CD8-positive, alpha-beta memory T cell (primary cell): Measurements from ENCODE around the gene ZNF136. TPM values are rescaled to one million over a fixed set of nuclear protein-coding genes. Genes with fewer than 3 reads are reported as not detected.

Source experiments
- CTCF ChIA-PET: fragments of 350-600 bp; sonication (Branson Sonifier 250); formaldehyde crosslinking; loops from one replicate; lab custom pipeline; 2021; ENCODE audit warnings: antibody characterized with exemption; lab: Charles Lee
- POLR2A ChIA-PET: fragments of 350-600 bp; sonication (Branson Sonifier 250); formaldehyde crosslinking; loops from one replicate; lab custom pipeline; 2021; ENCODE audit warnings: antibody characterized with exemption; lab: Charles Lee
- DNase-seq, 5 donors: peaks; one replicate each; pipeline versions ENCODE4 v3.0.0 to v3.0.0-alpha.2; 2020 to 2022; ENCODE audit warnings: mixed read lengths in 1 of 5
- H3K27ac ChIP-seq: one replicate; pipeline ENCODE4 v1.7.0; 2013; ENCODE audit warnings: low read depth, mild to moderate bottlenecking, low read length, moderate library complexity
- H3K27me3 ChIP-seq: 2 replicates; pipeline ENCODE4 v1.7.0; 2013; ENCODE audit warnings: low read length, mild to moderate bottlenecking; ENCODE audit not compliant: insufficient read depth, poor library complexity, severe bottlenecking
- H3K36me3 ChIP-seq: 2 replicates; pipeline ENCODE4 v1.7.0; 2013; ENCODE audit warnings: mild to moderate bottlenecking, low read length, moderate library complexity; ENCODE audit not compliant: insufficient read depth
- H3K4me1 ChIP-seq: 2 replicates; pipeline ENCODE4 v1.7.0; 2013; ENCODE audit warnings: mild to moderate bottlenecking, low read length, moderate library complexity; ENCODE audit not compliant: insufficient read depth
- H3K4me3 ChIP-seq: 2 replicates; pipeline ENCODE4 v1.7.0; 2013; ENCODE audit warnings: mild to moderate bottlenecking, low read length
- H3K9me3 ChIP-seq: 2 replicates; pipeline ENCODE4 v1.7.0; 2013; ENCODE audit warnings: mild to moderate bottlenecking, low read length
- H3K27ac Mint-ChIP-seq, 8 donors: one replicate each; pipeline ENCODE4 v1.8.0; 2020 to 2021; ENCODE audit warnings: mixed read lengths in 8 of 8, mild to moderate bottlenecking in 6 of 8, inconsistent platforms in 3 of 8, moderate library complexity in 3 of 8
- H3K27me3 Mint-ChIP-seq, 2 donors: one replicate each; pipeline ENCODE4 v1.8.0; 2020 to 2021; ENCODE audit warnings: mixed read lengths in 2 of 2, mild to moderate bottlenecking in 1 of 2, moderate library complexity in 1 of 2
- H3K36me3 Mint-ChIP-seq, 3 donors: one replicate each; pipeline ENCODE4 v1.8.0; 2020 to 2021; ENCODE audit warnings: mixed read lengths in 3 of 3, inconsistent platforms in 1 of 3, mild to moderate bottlenecking in 1 of 3
- H3K4me1 Mint-ChIP-seq, 3 donors: one replicate each; pipeline ENCODE4 v1.8.0; 2020 to 2021; ENCODE audit warnings: mixed read lengths in 3 of 3, inconsistent platforms in 1 of 3, mild to moderate bottlenecking in 1 of 3
- H3K4me3 Mint-ChIP-seq, 7 donors: one replicate each; pipeline ENCODE4 v1.8.0; 2020 to 2021; ENCODE audit warnings: mixed read lengths in 7 of 7, mild to moderate bottlenecking in 6 of 7, moderate library complexity in 4 of 7, inconsistent platforms in 2 of 7
- H3K9me3 Mint-ChIP-seq, 5 donors: one replicate each; pipeline ENCODE4 v1.8.0; 2020 to 2022; ENCODE audit warnings: mixed read lengths in 5 of 5, mild to moderate bottlenecking in 3 of 5, moderate library complexity in 2 of 5, inconsistent platforms in 1 of 5
- polyA plus RNA-seq: library from polyadenylated mRNA; unstranded; fragments of 300-500 nt; fragmentation: Illumina TruSeq; gene quantifications from one replicate; pipeline ENCODE4 v1.2.3, GENCODE V29; 2021
- total RNA-seq, 2 experiments: library from RNA; stranded (reverse); gene quantifications; one replicate each; pipeline ENCODE4 v1.2.3, GENCODE V29; 2021

ZNF136 gene
- total RNA-seq (10 to 100 TPM; 13.0 to 16.0 TPM), polyA plus RNA-seq (17.4 TPM)

- Histone ChIP-seq H3K27me3 (no peaks in the 10 kb centered on the region), H3K9me3 (no peaks in the 10 kb centered on the region), H3K36me3 (no peaks in the 10 kb centered on the region), H3K4me1 (peaks cover 24% of the 10 kb centered on the region), H3K4me3 (peak within 1 kb of the TSS; percentile 69), H3K27ac (peak within 1 kb of the TSS; percentile 90)
- Mint-ChIP-seq H3K4me1 (peaks cover 41 to 53% (median 51%) of the 10 kb centered on the region in 3 donors), H3K36me3 (peaks cover 0 to 28% (median 7%) of the 10 kb centered on the region in 3 donors), H3K4me3 (peak within 1 kb of the TSS; percentile 86 to 100 (median 97)), H3K27me3 (peaks cover 0 to under 1% of the 10 kb centered on the region in 2 donors), H3K27ac (peak within 1 kb of the TSS; percentile 66 to 100 (median 99)), H3K9me3 (peaks cover 0 to 3% (median 0%) of the 10 kb centered on the region in 5 donors)
- DNase-seq, result peak; percentile 88 to 96 (median 90)
- ChIA-PET POLR2A (interaction anchor here (0.5 to 1.5 kb wide), 6 partner anchors 14 to 727 kb away, joined by 3 to 12 read pairs (median 4); partner anchors contain the start of genes GCDH and ZNF563), CTCF (interaction anchor here (0.6 to 2.1 kb wide), 7 partner anchors 15 to 283 kb away, joined by 3 to 12 read pairs (median 3); partner anchors contain the start of genes ZNF20 and ZNF442)
Measured at GRCh38 chr19:12162882-12163806, at the start of gene ZNF136. Gene ZNF136 (plus strand): TSS chr19:12163096. CDS start chr19:12163204, 108 bp downstream.

GRCh38 chr19:12113121-12113520 lies 49.8 kb upstream of the ZNF136 start:
- DNase-seq, result no peak
- Histone ChIP-seq H3K36me3 (no peaks in the 10 kb centered on the region), H3K27ac (no peak overlapping the region), H3K4me1 (no peaks in the 10 kb centered on the region), H3K4me3 (no peak overlapping the region), H3K27me3 (no peaks in the 10 kb centered on the region), H3K9me3 (no peaks in the 10 kb centered on the region)
- peaks cover 0 to 2% of the 10 kb centered on the region in 2 donors for H3K27me3 Mint-ChIP-seq
- no peaks in the 10 kb centered on the region for H3K4me1 Mint-ChIP-seq
- H3K4me3 Mint-ChIP-seq, result no peak overlapping the region
- peaks cover 0 to 20% (median 4%) of the 10 kb centered on the region in 5 donors for H3K9me3 Mint-ChIP-seq
- no peaks in the 10 kb centered on the region for H3K36me3 Mint-ChIP-seq
- ChIA-PET POLR2A (no interaction called here), CTCF (no interaction called here)
- H3K27ac Mint-ChIP-seq, result no peak overlapping the region

- Mint-ChIP-seq H3K4me1 (no peaks in the 10 kb centered on the region), H3K9me3 (peaks cover 0 to 11% (median under 1%) of the 10 kb centered on the region in 5 donors), H3K4me3 (no peak overlapping the region), H3K27ac (no peak overlapping the region), H3K36me3 (no peaks in the 10 kb centered on the region), H3K27me3 (no peaks in the 10 kb centered on the region)
- H3K4me1 ChIP-seq, result no peaks in the 10 kb centered on the region
- no peaks in the 10 kb centered on the region for H3K27me3 ChIP-seq
- H3K27ac ChIP-seq, result no peak overlapping the region
- H3K36me3 ChIP-seq, result no peaks in the 10 kb centered on the region
- no peaks in the 10 kb centered on the region for H3K9me3 ChIP-seq
- no peak for DNase-seq
- CTCF ChIA-PET, result interaction anchor here (0.8 kb wide), 1 partner anchor 32 kb away, joined by 3 read pairs; no protein-coding TSS in a partner anchor
- POLR2A ChIA-PET, result no interaction called here
- H3K4me3 ChIP-seq, result no peak overlapping the region
Measured at GRCh38 chr19:12117201-12117970, 45.5 kb upstream of the ZNF136 start.

- ChIA-PET CTCF (interaction anchor here (0.7 to 1.6 kb wide), 2 partner anchors 23 to 202 kb away, joined by 3 to 5 read pairs; partner anchors contain the start of gene ZNF700), POLR2A (no interaction called here)
- H3K9me3 Mint-ChIP-seq, result peaks cover 6 to 27% (median 25%) of the 10 kb centered on the region in 5 donors
- H3K27ac Mint-ChIP-seq, result peak overlapping the region in 1 of 8 donors; percentile 87
- no peaks in the 10 kb centered on the region for H3K4me1 Mint-ChIP-seq
- no peak overlapping the region for H3K27ac ChIP-seq
- no peaks in the 10 kb centered on the region for H3K4me1 ChIP-seq
- H3K27me3 ChIP-seq, result no peaks in the 10 kb centered on the region
- H3K27me3 Mint-ChIP-seq, result peaks cover 0 to 3% of the 10 kb centered on the region in 2 donors
- H3K36me3 ChIP-seq, result no peaks in the 10 kb centered on the region
- peaks cover 2 to 25% (median 9%) of the 10 kb centered on the region in 3 donors for H3K36me3 Mint-ChIP-seq
- DNase-seq, result no peak
- peaks cover 5% of the 10 kb centered on the region for H3K9me3 ChIP-seq
- no peak overlapping the region for H3K4me3 Mint-ChIP-seq
- H3K4me3 ChIP-seq, result no peak overlapping the region
Measured at GRCh38 chr19:12126707-12127106, 36.2 kb upstream of the ZNF136 start.

GRCh38 chr19:12133069-12133468 lies 29.8 kb upstream of the ZNF136 start:
- CTCF ChIA-PET, result interaction anchor here (1.5 kb wide), 1 partner anchor 335 kb away, joined by 5 read pairs; no protein-coding TSS in a partner anchor
- Histone ChIP-seq H3K36me3 (peaks cover 25% of the 10 kb centered on the region), H3K27me3 (no peaks in the 10 kb centered on the region), H3K9me3 (peaks cover 28% of the 10 kb centered on the region), H3K27ac (no peak overlapping the region), H3K4me1 (no peaks in the 10 kb centered on the region), H3K4me3 (no peak overlapping the region)
- Mint-ChIP-seq H3K36me3 (peaks cover 30 to 70% (median 57%) of the 10 kb centered on the region in 3 donors), H3K27ac (no peak overlapping the region), H3K9me3 (peaks cover 22 to 68% (median 51%) of the 10 kb centered on the region in 5 donors), H3K27me3 (no peaks in the 10 kb centered on the region), H3K4me3 (no peak overlapping the region), H3K4me1 (peaks cover 7 to 9% (median 8%) of the 10 kb centered on the region in 3 donors)
- POLR2A ChIA-PET, result no interaction called here
- no peak for DNase-seq

- Histone ChIP-seq H3K9me3 (peaks cover 15% of the 10 kb centered on the region), H3K36me3 (peaks cover 25% of the 10 kb centered on the region), H3K4me3 (no peak overlapping the region), H3K4me1 (peaks cover 22% of the 10 kb centered on the region), H3K27me3 (no peaks in the 10 kb centered on the region), H3K27ac (no peak overlapping the region)
- Mint-ChIP-seq H3K4me1 (peaks cover 33 to 40% (median 40%) of the 10 kb centered on the region in 3 donors), H3K4me3 (peak overlapping the region in 6 of 7 donors; percentile 13 to 87 (median 54)), H3K27ac (peak overlapping the region in 5 of 8 donors; percentile 16 to 92 (median 70)), H3K27me3 (no peaks in the 10 kb centered on the region), H3K9me3 (peaks cover 9 to 40% (median 21%) of the 10 kb centered on the region in 5 donors), H3K36me3 (peaks cover 30 to 47% (median 46%) of the 10 kb centered on the region in 3 donors)
- ChIA-PET POLR2A (interaction anchor here (0.7 kb wide), 1 partner anchor 212 kb away, joined by 3 read pairs; the partner anchor contains the start of gene ZNF700), CTCF (interaction anchor here (0.7 to 5.4 kb wide), 6 partner anchors 34 to 339 kb away, joined by 3 to 43 read pairs (median 6); partner anchors contain the start of gene ZNF491)
- DNase-seq, result peak in 3 of 5 donors; percentile 26 to 61 (median 35)
Measured at GRCh38 chr19:12137221-12137940, 25.5 kb upstream of the ZNF136 start.

- Mint-ChIP-seq H3K27me3 (no peaks in the 10 kb centered on the region), H3K9me3 (peaks cover 0 to 21% (median 5%) of the 10 kb centered on the region in 5 donors), H3K27ac (peak overlapping the region in 2 of 8 donors; percentile 55 to 95), H3K4me1 (peaks cover 33 to 41% (median 40%) of the 10 kb centered on the region in 3 donors), H3K36me3 (peaks cover 16 to 28% (median 28%) of the 10 kb centered on the region in 3 donors), H3K4me3 (peak overlapping the region; percentile 83 to 94 (median 89))
- POLR2A ChIA-PET, result no interaction called here
- DNase-seq, result no peak
- Histone ChIP-seq H3K36me3 (peaks cover 8% of the 10 kb centered on the region), H3K4me3 (peak overlapping the region; percentile 67), H3K27ac (no peak overlapping the region), H3K9me3 (peaks cover 2% of the 10 kb centered on the region), H3K4me1 (peaks cover 22% of the 10 kb centered on the region), H3K27me3 (no peaks in the 10 kb centered on the region)
- CTCF ChIA-PET, result interaction anchor here (2.5 to 5.4 kb wide), 3 partner anchors 176 to 257 kb away, joined by 12 to 43 read pairs (median 15); no protein-coding TSS in a partner anchor
Measured at GRCh38 chr19:12139269-12139668, 23.6 kb upstream of the ZNF136 start.
